ENCODE data around the gene PROM2. TPM values are rescaled to one million over a fixed set of nuclear protein-coding genes. Genes with fewer than 3 reads are reported as not detected.

Gene PROM2
- total RNA-seq, 1 donor from 2014 or later = 0.59 TPM

DNA sequence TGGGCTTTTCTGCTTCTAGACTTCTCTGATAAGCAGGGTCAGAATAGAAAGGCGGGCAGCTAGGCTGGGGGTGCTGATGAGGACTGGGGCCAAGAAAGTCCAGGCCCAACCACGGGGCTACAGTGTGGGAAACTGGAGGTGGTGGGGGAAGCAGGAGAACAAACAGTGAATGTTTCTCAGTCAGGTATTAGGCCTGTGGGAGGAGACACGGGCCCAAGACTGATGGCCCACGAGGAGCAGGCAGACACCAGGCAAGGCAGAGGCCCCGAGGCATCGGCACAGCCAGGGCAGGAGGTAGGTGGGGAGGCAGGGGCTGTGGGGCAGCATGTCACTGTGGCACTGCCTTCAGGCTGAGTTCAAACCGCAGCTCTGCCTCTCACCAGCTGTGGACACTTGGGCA lies 63.6 kb downstream of the PROM2 start:
- H3K27ac Mint-ChIP-seq = no peak overlapping the region
- intact Hi-C loops (cut with micrococcal nuclease) = no loop called here
- H3K4me1 Mint-ChIP-seq (ENCODE audit: low read depth) = no peaks in the 10 kb centered on the region
- no peaks in the 10 kb centered on the region for H3K9me3 Mint-ChIP-seq
- no peak for DNase-seq (ENCODE audit: low spot score)
- no peaks in the 10 kb centered on the region for H3K36me3 Mint-ChIP-seq (ENCODE audit: low read depth)
- H3K4me3 Mint-ChIP-seq (ENCODE audit: low read depth) = no peak overlapping the region
- H3K27me3 Mint-ChIP-seq (ENCODE audit: low read depth) = peaks cover 13% of the 10 kb centered on the region

Other genes starting within 250 kb of the PROM2 start
- 101 and 117 TPM in 2 replicates for gene MAL, start 248.7 kb upstream of the PROM2 start, total RNA-seq
- gene MRPS5, start 152.6 kb upstream of the PROM2 start, total RNA-seq = 90.7 and 92.4 TPM in 2 replicates
- gene ZNF514, start 114.6 kb upstream of the PROM2 start, total RNA-seq = 9.8 and 10.4 TPM in 2 replicates
- gene ZNF2, start 108.6 kb upstream of the PROM2 start, total RNA-seq = 3.3 and 3.6 TPM in 2 replicates
- 4.7 and 4.8 TPM in 2 replicates for gene ZNF892, start 66.9 kb upstream of the PROM2 start, total RNA-seq
- 0.21 and 0.39 TPM in 2 replicates for gene KCNIP3, start 22.9 kb downstream of the PROM2 start, total RNA-seq
- 32.5 and 40.3 TPM in 2 replicates for gene FAHD2A, start 128.3 kb downstream of the PROM2 start, total RNA-seq
- gene TRIM43B, start 210.3 kb downstream of the PROM2 start, total RNA-seq = not detected in 2 replicates

Measured in activated T-helper 2 cell treated with anti-CD3 and anti-CD28 coated beads, Interferon-gamma antibody, Interleukin-2, Interleukin-4, amounts not matched to agents 10 μg/mL and 5 μg/mL and 100 μg/mL, durations not matched to agents 14 hours and 24 hours and 36 hours (primary cell).